KMS-11 (cell line): ENCODE data around the gene CCDC9.

ENCODE experiments used
- H2AFZ ChIP-seq: fragments of 200-600 bp; sonication (generic); 2 replicates; pipeline ENCODE4 v1.6.1; 2016; ENCODE audit warnings: antibody characterized with exemption, mixed run types, low read depth
- H3K27ac ChIP-seq: fragments of 200-600 bp; sonication (generic); 2 replicates; pipeline ENCODE4 v1.6.1; 2016; ENCODE audit warnings: mild to moderate bottlenecking, mixed run types
- H3K27me3 ChIP-seq: fragments of 200-600 bp; sonication (generic); 2 replicates; pipeline ENCODE4 v1.6.1; 2017; ENCODE audit warnings: mild to moderate bottlenecking, low read depth, mixed run types, moderate library complexity; ENCODE audit not compliant: insufficient read depth
- H3K36me3 ChIP-seq: fragments of 200-600 bp; sonication (generic); 2 replicates; pipeline ENCODE4 v1.6.1; 2017; ENCODE audit warnings: mild to moderate bottlenecking, mixed run types; ENCODE audit not compliant: insufficient read depth
- H3K4me1 ChIP-seq: fragments of 200-600 bp; sonication (generic); 2 replicates; pipeline ENCODE4 v1.6.1; 2016; ENCODE audit warnings: mild to moderate bottlenecking, low read depth, mixed run types; ENCODE audit not compliant: poor library complexity, severe bottlenecking
- H3K4me2 ChIP-seq: fragments of 200-600 bp; sonication (generic); 2 replicates; pipeline ENCODE4 v1.7.0; 2016; ENCODE audit warnings: mild to moderate bottlenecking, mixed run types
- H3K4me3 ChIP-seq: fragments of 200-600 bp; sonication (generic); IDR thresholded peaks from 2 replicates; pipeline ENCODE4 v1.6.1; 2017; ENCODE audit warnings: low read depth, low read length, mixed read lengths; ENCODE audit not compliant: insufficient read depth
- H3K79me2 ChIP-seq: fragments of 200-600 bp; sonication (generic); 2 replicates; pipeline ENCODE4 v1.6.1; 2016; ENCODE audit warnings: low read depth, mixed run types; ENCODE audit not compliant: insufficient read depth
- H3K9ac ChIP-seq: fragments of 200-600 bp; sonication (generic); 2 replicates; pipeline ENCODE4 v1.6.1; 2016; ENCODE audit warnings: mild to moderate bottlenecking, mixed run types
- H4K20me1 ChIP-seq: fragments of 200-600 bp; sonication (generic); 2 replicates; pipeline ENCODE4 v1.6.1; 2016; ENCODE audit warnings: mild to moderate bottlenecking, mixed run types; ENCODE audit not compliant: insufficient read depth
- TF ChIP-seq, protein P1 (sequence below): fragments of 200-600 bp; sonication (generic); conservative IDR thresholded peaks from 2 replicates; pipeline ENCODE4 v1.6.1; 2017; ENCODE audit warnings: low read depth, mild to moderate bottlenecking, antibody characterized with exemption, low read length, moderate library complexity, mixed read lengths

The CCDC9 gene

DNA sequence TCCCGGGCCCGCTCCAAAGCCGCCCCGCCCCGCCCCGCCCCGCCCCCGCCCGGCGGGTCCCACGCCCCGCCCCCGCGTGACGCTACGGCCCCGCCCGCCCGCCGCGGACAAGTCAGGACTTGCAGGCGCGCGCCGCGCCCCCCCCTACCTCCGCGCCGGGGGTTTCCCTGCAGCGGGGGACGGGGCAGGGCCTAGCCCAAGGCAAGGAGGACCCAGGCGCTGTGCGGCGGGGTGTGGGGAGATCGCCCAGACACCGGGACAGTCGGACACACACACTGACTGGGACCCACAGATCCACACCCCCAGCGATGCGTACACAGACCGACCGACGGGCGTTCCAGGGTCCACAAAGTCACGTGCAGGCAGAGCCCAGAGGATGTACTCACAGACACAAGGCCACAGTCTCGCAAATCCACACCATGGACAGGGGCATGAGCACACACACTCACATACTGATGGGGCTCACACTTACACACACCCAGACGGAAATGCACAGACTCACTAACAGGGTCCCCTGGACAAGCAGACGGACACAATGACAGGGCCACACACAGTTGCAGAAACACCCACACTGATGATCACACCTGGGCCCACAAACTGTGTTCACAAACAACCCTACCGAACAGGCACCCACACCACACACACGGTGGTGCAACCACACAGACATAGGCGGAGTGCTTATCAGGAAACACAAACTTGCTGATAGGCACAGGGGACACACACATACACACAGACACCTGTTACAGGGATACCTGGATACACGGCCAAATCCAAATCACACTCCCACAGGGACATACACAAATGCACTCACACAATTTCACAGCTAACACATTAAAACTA lies 24.9 kb upstream of the CCDC9 start:
- no peaks in the 10 kb centered on the region for H3K79me2 ChIP-seq

DNA sequence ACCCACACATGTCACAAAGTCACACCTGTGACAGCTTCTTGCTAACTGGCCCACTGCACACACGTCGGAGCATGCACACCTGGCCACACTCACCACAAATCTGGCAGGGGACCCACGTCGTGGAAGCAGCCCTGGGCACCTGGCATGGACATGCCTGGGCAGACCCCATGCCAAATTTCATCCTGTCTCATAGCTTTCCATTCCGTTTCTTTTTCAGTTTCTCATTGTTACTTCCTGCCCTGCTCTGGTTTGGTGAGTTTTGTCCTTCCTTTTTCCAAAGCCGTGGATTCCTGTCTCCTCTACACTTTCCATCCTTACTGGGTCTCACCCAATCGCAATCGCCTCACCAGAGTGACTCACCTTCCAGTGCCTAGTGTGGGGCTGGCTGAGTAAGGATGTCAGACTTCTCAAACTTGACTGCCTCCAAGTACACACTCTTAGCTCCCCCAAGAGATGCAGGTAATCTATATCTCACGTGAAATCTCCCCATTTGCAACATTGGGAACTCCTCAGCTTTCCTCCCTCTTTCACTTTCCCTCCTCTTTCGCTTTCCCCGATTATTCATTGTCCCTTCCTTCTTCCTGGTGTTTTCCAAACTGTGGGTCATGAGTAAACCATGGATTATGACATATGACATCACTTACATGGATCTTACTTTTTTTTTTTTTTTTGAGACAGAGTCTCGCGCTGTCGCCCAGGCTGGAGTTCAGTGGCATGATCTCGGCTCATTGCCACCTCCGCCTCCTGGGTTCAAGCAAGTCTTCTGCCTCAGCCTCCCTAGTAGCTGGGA lies 23.7 kb upstream of the CCDC9 start:
- no peak overlapping the region for H3K4me2 ChIP-seq
- no peaks in the 10 kb centered on the region for H3K36me3 ChIP-seq
- no peak overlapping the region for H3K9ac ChIP-seq
- H2AFZ ChIP-seq = no peak overlapping the region
- TF ChIP-seq, protein P1, sequence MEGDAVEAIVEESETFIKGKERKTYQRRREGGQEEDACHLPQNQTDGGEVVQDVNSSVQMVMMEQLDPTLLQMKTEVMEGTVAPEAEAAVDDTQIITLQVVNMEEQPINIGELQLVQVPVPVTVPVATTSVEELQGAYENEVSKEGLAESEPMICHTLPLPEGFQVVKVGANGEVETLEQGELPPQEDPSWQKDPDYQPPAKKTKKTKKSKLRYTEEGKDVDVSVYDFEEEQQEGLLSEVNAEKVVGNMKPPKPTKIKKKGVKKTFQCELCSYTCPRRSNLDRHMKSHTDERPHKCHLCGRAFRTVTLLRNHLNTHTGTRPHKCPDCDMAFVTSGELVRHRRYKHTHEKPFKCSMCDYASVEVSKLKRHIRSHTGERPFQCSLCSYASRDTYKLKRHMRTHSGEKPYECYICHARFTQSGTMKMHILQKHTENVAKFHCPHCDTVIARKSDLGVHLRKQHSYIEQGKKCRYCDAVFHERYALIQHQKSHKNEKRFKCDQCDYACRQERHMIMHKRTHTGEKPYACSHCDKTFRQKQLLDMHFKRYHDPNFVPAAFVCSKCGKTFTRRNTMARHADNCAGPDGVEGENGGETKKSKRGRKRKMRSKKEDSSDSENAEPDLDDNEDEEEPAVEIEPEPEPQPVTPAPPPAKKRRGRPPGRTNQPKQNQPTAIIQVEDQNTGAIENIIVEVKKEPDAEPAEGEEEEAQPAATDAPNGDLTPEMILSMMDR = no peak
- peaks cover 6% of the 10 kb centered on the region; the same call in 1 of the 2 replicates for H3K27me3 ChIP-seq
- no peak overlapping the region for H3K4me3 ChIP-seq
- H3K27ac ChIP-seq = no peak overlapping the region
- H4K20me1 ChIP-seq = no peaks in the 10 kb centered on the region
- H3K79me2 ChIP-seq = no peaks in the 10 kb centered on the region
- H3K4me1 ChIP-seq = peaks cover 36% of the 10 kb centered on the region

More for the DNA sequence above, 24.9 kb upstream of the CCDC9 start:
- peaks cover 41% of the 10 kb centered on the region for H3K4me1 ChIP-seq
- H3K4me2 ChIP-seq = peak overlapping the region; percentile 87
- H3K27me3 ChIP-seq = peaks cover 6% of the 10 kb centered on the region; the same call in 1 of the 2 replicates
- no peak overlapping the region; the same call in 1 of the 2 replicates for H3K9ac ChIP-seq
- H3K4me3 ChIP-seq = no peak overlapping the region
- H3K27ac ChIP-seq = no peak overlapping the region
- no peaks in the 10 kb centered on the region for H3K36me3 ChIP-seq
- H4K20me1 ChIP-seq = no peaks in the 10 kb centered on the region
- peak overlapping the region; percentile 79; the same call in 1 of the 2 replicates for H2AFZ ChIP-seq
- TF ChIP-seq, protein P1 = no peak

DNA sequence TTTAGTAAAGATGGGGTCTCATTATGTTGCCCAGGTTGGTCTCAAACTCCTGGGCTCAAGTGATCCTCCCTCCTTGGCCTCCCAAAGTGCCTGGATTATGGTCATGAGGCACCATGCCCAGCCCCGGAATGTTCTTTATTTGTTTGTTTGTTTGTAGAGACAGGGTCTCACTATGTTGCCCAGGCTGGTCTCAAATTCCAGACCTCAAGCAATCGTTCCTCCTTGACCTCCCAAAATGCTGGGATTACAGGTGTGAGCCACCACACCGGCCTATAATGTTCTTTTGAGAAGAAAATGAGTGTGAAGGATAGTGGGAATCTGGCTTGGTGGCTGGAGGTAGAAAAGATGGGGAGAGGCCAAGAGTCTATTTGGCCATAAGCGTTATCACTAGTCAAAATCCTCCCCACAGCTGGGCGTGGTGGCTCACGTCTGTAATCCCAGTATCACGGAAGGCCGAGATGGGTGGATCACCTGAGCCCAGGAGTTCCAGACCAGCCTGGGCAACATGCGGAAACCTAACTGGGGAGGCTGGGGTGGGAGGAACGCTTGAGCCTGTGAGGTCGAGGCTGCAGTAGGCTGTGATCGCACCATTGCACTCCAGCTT lies 20.2 kb upstream of the CCDC9 start:
- Histone ChIP-seq H3K27ac (no peak overlapping the region), H4K20me1 (no peaks in the 10 kb centered on the region), H2AFZ (no peak overlapping the region), H3K79me2 (no peaks in the 10 kb centered on the region), H3K9ac (no peak overlapping the region), H3K4me3 (no peak overlapping the region), H3K36me3 (no peaks in the 10 kb centered on the region), H3K4me2 (no peak overlapping the region), H3K4me1 (peaks cover 34% of the 10 kb centered on the region), H3K27me3 (peaks cover 29% of the 10 kb centered on the region)
- TF ChIP-seq, protein P1 = no peak

DNA sequence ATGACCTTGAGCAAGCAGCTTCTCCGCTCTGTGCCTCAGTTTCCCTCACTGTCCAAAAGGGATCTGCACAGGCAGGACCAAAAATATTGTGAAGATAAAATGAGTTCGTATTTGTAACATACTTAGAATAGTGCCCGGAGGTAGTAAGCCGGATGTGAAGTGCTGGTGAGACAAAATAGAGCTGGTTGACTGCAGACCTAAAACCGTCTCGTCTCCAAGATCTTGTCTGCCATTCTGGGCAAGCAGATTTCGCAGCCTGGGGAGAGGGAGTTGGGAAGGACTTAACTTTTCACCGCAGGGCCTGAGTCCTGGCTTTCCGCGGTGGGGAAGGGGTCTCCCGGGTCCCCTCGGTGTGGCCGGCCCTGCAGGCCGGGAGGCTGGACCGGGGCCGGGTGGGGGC lies 17.2 kb upstream of the CCDC9 start:
- Histone ChIP-seq H4K20me1 (no peaks in the 10 kb centered on the region), H3K27ac (no peak overlapping the region), H2AFZ (no peak overlapping the region), H3K79me2 (no peaks in the 10 kb centered on the region), H3K4me1 (peaks cover 35% of the 10 kb centered on the region), H3K36me3 (no peaks in the 10 kb centered on the region), H3K9ac (no peak overlapping the region), H3K4me3 (no peak overlapping the region), H3K27me3 (peaks cover 31% of the 10 kb centered on the region), H3K4me2 (0 out of 2 replicates have a peak overlapping the region, but pooled peaks have one; percentile 8)
- TF ChIP-seq, protein P1 = no peak
